Kidney (tissue), 14 donors: ENCODE data around the gene ZMAT3. TPM values are rescaled to one million over a fixed set of nuclear protein-coding genes. Genes with fewer than 3 reads are reported as not detected.

Source experiments
- DNase-seq, 5 donors: peaks; one replicate each; pipeline ENCODE4 v3.0.0-alpha.2; 2013 to 2020
- FAIRE-seq: peaks from 2 replicates; lab custom pipeline; 2012; peaks lifted over from hg19 to GRCh38; lab: Jason Lieb, UNC
- H3K27ac ChIP-seq, 2 donors: one replicate each; pipeline ENCODE4 v1.7.0; 2013; ENCODE audit warnings: low read depth in 2 of 2, low read length in 2 of 2, inconsistent platforms in 1 of 2
- H3K27me3 ChIP-seq: one replicate; pipeline ENCODE4 v1.7.1; 2013; ENCODE audit warnings: low read length, inconsistent platforms; ENCODE audit not compliant: control insufficient read depth, insufficient read depth
- H3K36me3 ChIP-seq, 3 donors: one replicate each; pipeline versions ENCODE4 v1.7.0 to v1.7.1; 2013; ENCODE audit warnings: low read length in 3 of 3, control low read depth in 1 of 3, inconsistent platforms in 1 of 3; ENCODE audit not compliant: insufficient read depth in 3 of 3, control insufficient read depth in 2 of 3
- H3K4me1 ChIP-seq, 3 donors: one replicate each; pipeline versions ENCODE4 v1.7.0 to v1.7.1; 2013; ENCODE audit warnings: low read length in 3 of 3, inconsistent platforms in 1 of 3, low read depth in 1 of 3; ENCODE audit not compliant: control insufficient read depth in 2 of 3, insufficient read depth in 2 of 3
- H3K4me3 ChIP-seq, 3 donors: one replicate each; pipeline versions ENCODE4 v1.7.0 to v1.8.1; 2013; ENCODE audit warnings: low read length in 3 of 3, control low read depth in 1 of 3, inconsistent platforms in 1 of 3
- H3K9ac ChIP-seq, 3 donors: one replicate each; pipeline versions ENCODE4 v1.7.0 to v1.7.1; 2013; ENCODE audit warnings: low read length in 3 of 3, control low read depth in 1 of 3, inconsistent platforms in 1 of 3
- H3K9me3 ChIP-seq, 3 donors: one replicate each; pipeline versions ENCODE4 v1.7.0 to v1.7.1; 2013; ENCODE audit warnings: low read length in 3 of 3, control low read depth in 1 of 3, inconsistent platforms in 1 of 3; ENCODE audit not compliant: control insufficient read depth in 2 of 3, insufficient read depth in 1 of 3
- intact Hi-C: fragments of 100-400 bp; cut with DNase I; formaldehyde crosslinking; loops from one replicate; pipeline ENCODE4 v1.11.1; 2022
- polyA plus RNA-seq: library from polyadenylated mRNA; stranded (reverse); fragments of 350-450 nt; fragmentation: Illumina TruSeq; extraction: RNeasy Lipid Tissue Mini Kit (QIAGEN cat#74804); gene quantifications from one replicate; pipeline ENCODE4 v1.2.3, GENCODE V29; 2014; ENCODE audit warnings: low read depth, low replicate concordance; ENCODE audit not compliant: insufficient read depth
- total RNA-seq: library from RNA; stranded (reverse); fragmentation: NEBNext Ultra II Directional; extraction: Animal tissue kit (Norgen Biotek cat#: 25700); gene quantifications from one replicate; pipeline ENCODE4 v1.2.1, GENCODE V29; 2021
- TF ChIP-seq, protein P1 (sequence below): IDR thresholded peaks from 3 replicates; pipeline ENCODE4 v1.5.1; 2012; ENCODE audit warnings: mild to moderate bottlenecking, moderate library complexity, borderline replicate concordance; ENCODE audit not compliant: insufficient read depth; ENCODE audit errors: extremely low read depth
- donor health status: control.
- donor health status: control.
- donor health status: control.
- donor health status: control.
- donor health status: control.
- donor health status: DM: yes; HTN: yes; CAD: no.
- donor health status: Normal renal cell carcinoma (clear cell type).

Gene ZMAT3
- total and polyA plus RNA-seq, 2 donors from 2014 or later, result 4.2 to 26.1 TPM

DNA sequence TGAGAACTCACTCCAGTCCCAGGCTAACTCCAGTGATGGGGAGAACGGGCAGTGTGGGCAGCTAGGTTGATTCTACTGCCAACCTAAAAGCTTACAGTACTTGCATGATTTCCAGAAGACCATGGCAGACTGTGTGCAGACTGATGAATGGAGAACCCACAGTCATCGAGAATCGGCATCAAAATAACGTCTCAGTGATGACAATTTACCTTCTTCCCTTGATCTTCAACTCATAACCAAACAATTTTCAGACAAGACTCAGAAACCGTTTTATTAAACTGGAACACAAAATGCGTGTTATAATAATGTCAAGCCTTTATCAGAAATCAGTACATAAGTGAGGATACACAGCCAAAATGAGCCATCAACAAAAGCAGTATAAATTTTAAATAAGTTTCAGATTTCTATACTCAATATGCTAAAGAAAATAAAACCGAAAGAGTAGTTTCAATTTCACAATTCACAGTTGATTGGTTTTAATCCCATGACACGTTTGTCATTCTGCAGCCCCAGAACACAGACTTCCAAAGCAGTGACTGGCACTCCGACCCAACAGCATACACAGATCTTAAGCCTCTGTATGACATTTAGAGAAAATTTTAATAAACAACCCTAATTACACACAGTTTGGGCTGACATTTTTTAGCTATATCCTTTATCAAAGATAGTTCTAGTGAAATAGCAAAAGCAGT lies 54.5 kb downstream of the ZMAT3 start:
- Histone ChIP-seq H3K27ac (no peak overlapping the region), H3K36me3 (no peaks in the 10 kb centered on the region), H3K4me1 (peaks cover 0 to 2% (median 0%) of the 10 kb centered on the region in 3 donors), H3K9ac (no peak overlapping the region), H3K27me3 (no peaks in the 10 kb centered on the region), H3K9me3 (no peaks in the 10 kb centered on the region), H3K4me3 (no peak overlapping the region)
- DNase-seq (no peak), FAIRE-seq (no peak)
- TF ChIP-seq, protein P1, sequence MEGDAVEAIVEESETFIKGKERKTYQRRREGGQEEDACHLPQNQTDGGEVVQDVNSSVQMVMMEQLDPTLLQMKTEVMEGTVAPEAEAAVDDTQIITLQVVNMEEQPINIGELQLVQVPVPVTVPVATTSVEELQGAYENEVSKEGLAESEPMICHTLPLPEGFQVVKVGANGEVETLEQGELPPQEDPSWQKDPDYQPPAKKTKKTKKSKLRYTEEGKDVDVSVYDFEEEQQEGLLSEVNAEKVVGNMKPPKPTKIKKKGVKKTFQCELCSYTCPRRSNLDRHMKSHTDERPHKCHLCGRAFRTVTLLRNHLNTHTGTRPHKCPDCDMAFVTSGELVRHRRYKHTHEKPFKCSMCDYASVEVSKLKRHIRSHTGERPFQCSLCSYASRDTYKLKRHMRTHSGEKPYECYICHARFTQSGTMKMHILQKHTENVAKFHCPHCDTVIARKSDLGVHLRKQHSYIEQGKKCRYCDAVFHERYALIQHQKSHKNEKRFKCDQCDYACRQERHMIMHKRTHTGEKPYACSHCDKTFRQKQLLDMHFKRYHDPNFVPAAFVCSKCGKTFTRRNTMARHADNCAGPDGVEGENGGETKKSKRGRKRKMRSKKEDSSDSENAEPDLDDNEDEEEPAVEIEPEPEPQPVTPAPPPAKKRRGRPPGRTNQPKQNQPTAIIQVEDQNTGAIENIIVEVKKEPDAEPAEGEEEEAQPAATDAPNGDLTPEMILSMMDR, result no peak
- intact Hi-C loops, result loop anchor here (10.0 kb wide), 1 partner anchor 298 kb away; no protein-coding TSS in a partner anchor

- TF ChIP-seq, protein P1, result peak; percentile 87
- peak in 4 of 5 donors; percentile 50 to 88 (median 78) for DNase-seq
- intact Hi-C loops, result loop anchor here (10.0 kb wide), 1 partner anchor 299 kb away; no protein-coding TSS in a partner anchor
Observed at GRCh38 chr3:179015551-179016020, 56.0 kb downstream of the ZMAT3 start.

DNA sequence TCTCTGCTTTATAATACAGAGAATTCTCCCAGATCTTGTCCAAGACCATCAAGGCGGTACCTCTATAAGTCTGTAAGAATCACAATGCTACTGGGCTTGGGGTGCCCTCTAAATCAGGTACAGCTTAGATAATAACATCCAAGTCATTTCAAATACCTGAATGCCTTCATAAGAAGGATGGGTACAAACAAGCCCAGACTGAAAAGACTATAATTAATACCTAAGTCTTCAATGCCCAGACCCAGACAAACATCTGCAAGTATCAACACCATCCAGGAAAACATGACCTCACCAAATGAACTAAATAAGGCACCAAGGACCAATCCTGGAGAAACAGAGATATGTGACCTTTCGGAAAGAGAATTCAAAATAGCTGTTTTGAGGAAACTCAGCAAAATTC lies 65.9 kb downstream of the ZMAT3 start:
- FAIRE-seq (no peak), DNase-seq (no peak)
- Histone ChIP-seq H3K9ac (no peak overlapping the region), H3K27me3 (no peaks in the 10 kb centered on the region), H3K36me3 (no peaks in the 10 kb centered on the region), H3K4me3 (no peak overlapping the region), H3K4me1 (no peaks in the 10 kb centered on the region), H3K9me3 (no peaks in the 10 kb centered on the region), H3K27ac (no peak overlapping the region)
- TF ChIP-seq, protein P1, result no peak
- intact Hi-C loops, result no loop called here

More at GRCh38 chr3:179015551-179016020, 56.0 kb downstream of the ZMAT3 start:
- peak; percentile 55 for FAIRE-seq
- Histone ChIP-seq H3K9me3 (no peaks in the 10 kb centered on the region), H3K4me1 (peaks cover 0 to under 1% (median 0%) of the 10 kb centered on the region in 3 donors), H3K4me3 (no peak overlapping the region), H3K27me3 (no peaks in the 10 kb centered on the region), H3K36me3 (no peaks in the 10 kb centered on the region), H3K27ac (no peak overlapping the region), H3K9ac (no peak overlapping the region)
